Large intestine (tissue), 3 donors: ENCODE measurements around the gene CLIP1. TPM values are rescaled to one million over a fixed set of nuclear protein-coding genes. Genes with fewer than 3 reads are reported as not detected.
"Not testable (repeated sequence)": the region's sequence is repeated elsewhere in the genome, so short reads cannot be mapped to it uniquely, and the experiment has no call there.

ENCODE experiments used
- DNase-seq, 2 donors: peaks; one replicate each; pipeline versions ENCODE4 v3.0.0 to v3.0.0-alpha.2; 2013
- H3K27ac ChIP-seq: one replicate; pipeline ENCODE4 v1.5.1; 2013; ENCODE audit warnings: low read length
- H3K27me3 ChIP-seq: 2 replicates; pipeline ENCODE4 v1.6.1; 2013; ENCODE audit warnings: low read length; ENCODE audit not compliant: control insufficient read depth, insufficient read depth
- H3K36me3 ChIP-seq: 2 replicates; pipeline ENCODE4 v1.6.1; 2013; ENCODE audit warnings: low read length; ENCODE audit not compliant: control insufficient read depth, insufficient read depth
- H3K4me1 ChIP-seq: one replicate; pipeline ENCODE4 v1.6.1; 2013; ENCODE audit warnings: low read length; ENCODE audit not compliant: control insufficient read depth, insufficient read depth
- H3K4me3 ChIP-seq: one replicate; pipeline ENCODE4 v1.5.1; 2013; ENCODE audit warnings: low read length
- H3K9me3 ChIP-seq: one replicate; pipeline ENCODE4 v1.6.1; 2013; ENCODE audit warnings: mild to moderate bottlenecking, low read depth, low read length, moderate library complexity; ENCODE audit not compliant: control insufficient read depth
- WGBS: methylation state at CpG from one replicate; pipeline ENCODE4 v1.1.5; 2013; ENCODE audit warnings: low lambda C conversion rate; ENCODE audit not compliant: insufficient coverage; 5-methylcytosine and 5-hydroxymethylcytosine counted together
- polyA plus RNA-seq: library from polyadenylated mRNA; unstranded; fragments of 120-200 nt; gene quantifications from one replicate; pipeline ENCODE4 v1.2.1, GENCODE V29; 2013

Gene CLIP1
- polyA plus RNA-seq, 1 donor, result 37.3 TPM

GRCh38 chr12:122374707-122375106, 47.8 kb downstream of the CLIP1 start:
- no CpG with 5 or more reads among the region's 5 CpGs for WGBS
- DNase-seq, result no peak
- peaks cover 32% of the 10 kb centered on the region for H3K36me3 ChIP-seq
- no peak overlapping the region for H3K4me3 ChIP-seq
- no peak overlapping the region for H3K27ac ChIP-seq
- H3K27me3 ChIP-seq, result no peaks in the 10 kb centered on the region
- H3K9me3 ChIP-seq, result no peaks in the 10 kb centered on the region
- H3K4me1 ChIP-seq, result no peaks in the 10 kb centered on the region

- Histone ChIP-seq H3K27ac (no peak overlapping the region), H3K4me1 (peaks cover 5% of the 10 kb centered on the region), H3K9me3 (no peaks in the 10 kb centered on the region), H3K4me3 (no peak overlapping the region), H3K36me3 (peaks cover 17% of the 10 kb centered on the region), H3K27me3 (no peaks in the 10 kb centered on the region)
- DNase-seq, result peak in 1 of 2 donors; percentile 9
- 74% methylated on average over 3 of the region's 8 CpGs for WGBS
Observed at GRCh38 chr12:122371475-122372045, 50.9 kb downstream of the CLIP1 start.

- DNase-seq, result peak; percentile 68 to 86
- Histone ChIP-seq H3K4me1 (peaks cover 7% of the 10 kb centered on the region), H3K9me3 (no peaks in the 10 kb centered on the region), H3K4me3 (no peak overlapping the region), H3K27me3 (no peaks in the 10 kb centered on the region), H3K27ac (peak overlapping the region; percentile 57), H3K36me3 (peaks cover 14% of the 10 kb centered on the region)
- WGBS, result 20% methylated on average over 2 of the region's 10 CpGs
Observed at GRCh38 chr12:122368361-122369073, 54.0 kb downstream of the CLIP1 start.

- not testable (repeated sequence) for H3K4me3 ChIP-seq, H3K9me3 ChIP-seq, DNase-seq, H3K27me3 ChIP-seq, H3K4me1 ChIP-seq
- peaks cover 15% of the 10 kb centered on the region for H3K36me3 ChIP-seq
- peak overlapping the region; percentile 57 for H3K27ac ChIP-seq
Observed at GRCh38 chr12:122367632-122368031, 54.8 kb downstream of the CLIP1 start.

GRCh38 chr12:122366685-122367475, 55.6 kb downstream of the CLIP1 start:
- peak; percentile 35 to 46 for DNase-seq
- Histone ChIP-seq H3K4me1 (peaks cover 7% of the 10 kb centered on the region), H3K9me3 (no peaks in the 10 kb centered on the region), H3K27me3 (no peaks in the 10 kb centered on the region), H3K4me3 (no peak overlapping the region), H3K36me3 (peaks cover 15% of the 10 kb centered on the region), H3K27ac (no peak overlapping the region)
- WGBS, result no CpG with 5 or more reads among the region's 3 CpGs

- 90% methylated on average over 3 of the region's 5 CpGs for WGBS
- not testable (repeated sequence) for H3K27ac ChIP-seq, H3K9me3 ChIP-seq, DNase-seq, H3K4me1 ChIP-seq, H3K27me3 ChIP-seq, H3K4me3 ChIP-seq
- peaks cover 25% of the 10 kb centered on the region for H3K36me3 ChIP-seq
Observed at GRCh38 chr12:122365226-122365625, 57.2 kb downstream of the CLIP1 start.

GRCh38 chr12:122363782-122364181, 58.7 kb downstream of the CLIP1 start:
- Histone ChIP-seq H3K4me3 (no peak overlapping the region), H3K27me3 (no peaks in the 10 kb centered on the region), H3K9me3 (no peaks in the 10 kb centered on the region), H3K27ac (no peak overlapping the region), H3K4me1 (peaks cover 6% of the 10 kb centered on the region), H3K36me3 (peaks cover 30% of the 10 kb centered on the region)
- WGBS, result no CpG with 5 or more reads among the region's 9 CpGs
- no peak for DNase-seq

- 80% methylated on average over 1 of the region's 1 CpG for WGBS
- H3K9me3 ChIP-seq, result no peaks in the 10 kb centered on the region
- no peak for DNase-seq
- H3K4me3 ChIP-seq, result no peak overlapping the region
- peaks cover 30% of the 10 kb centered on the region for H3K36me3 ChIP-seq
- no peaks in the 10 kb centered on the region for H3K27me3 ChIP-seq
- peaks cover 3% of the 10 kb centered on the region for H3K4me1 ChIP-seq
- H3K27ac ChIP-seq, result no peak overlapping the region
Observed at GRCh38 chr12:122362755-122363154, 59.7 kb downstream of the CLIP1 start.

- WGBS, result 100% methylated on average over 1 of the region's 2 CpGs
- not testable (repeated sequence) for H3K4me3 ChIP-seq, H3K27me3 ChIP-seq, H3K4me1 ChIP-seq, DNase-seq, H3K27ac ChIP-seq
- H3K9me3 ChIP-seq, result peaks cover 11% of the 10 kb centered on the region
- H3K36me3 ChIP-seq, result peaks cover 43% of the 10 kb centered on the region
Observed at GRCh38 chr12:122358403-122358802, 64.1 kb downstream of the CLIP1 start.

GRCh38 chr12:122357536-122357935, 64.9 kb downstream of the CLIP1 start:
- not testable (repeated sequence) for H3K27me3 ChIP-seq, H3K4me1 ChIP-seq, H3K4me3 ChIP-seq, DNase-seq, H3K27ac ChIP-seq
- H3K36me3 ChIP-seq, result peaks cover 46% of the 10 kb centered on the region
- peaks cover 11% of the 10 kb centered on the region for H3K9me3 ChIP-seq
- no CpG with 5 or more reads among the region's 32 CpGs for WGBS
